Inflammatory macrophage treated with lipopolysaccharide for 4 hours (primary cell): ENCODE measurements around the gene CDK15.
"Not testable (repeated sequence)": the region's sequence is repeated elsewhere in the genome, so short reads cannot be mapped to it uniquely, and the experiment has no call there.

Experiments
- DNase-seq: peaks from one replicate; pipeline ENCODE4 v3.0.0-alpha.2; 2020

The CDK15 gene

GRCh38 chr2:201833781-201834180, 27.4 kb downstream of the CDK15 start:
- DNase-seq: no peak

GRCh38 chr2:201835066-201835465, 28.7 kb downstream of the CDK15 start:
- DNase-seq: no peak

GRCh38 chr2:201837391-201837790, 31.1 kb downstream of the CDK15 start:
- DNase-seq: no peak

- no peak for DNase-seq
Measured at GRCh38 chr2:201837824-201838431, 31.6 kb downstream of the CDK15 start.

GRCh38 chr2:201839727-201840126, 33.4 kb downstream of the CDK15 start:
- no peak for DNase-seq

GRCh38 chr2:201840726-201841125, 34.4 kb downstream of the CDK15 start:
- no peak for DNase-seq

- no peak for DNase-seq
Measured at GRCh38 chr2:201842131-201842860, 36.0 kb downstream of the CDK15 start.

GRCh38 chr2:201844922-201845321, 38.6 kb downstream of the CDK15 start:
- DNase-seq: not testable (repeated sequence)

GRCh38 chr2:201847481-201847880, 41.1 kb downstream of the CDK15 start:
- DNase-seq: no peak

- no peak for DNase-seq
Measured at GRCh38 chr2:201852462-201852861, 46.1 kb downstream of the CDK15 start.

- no peak for DNase-seq
Measured at GRCh38 chr2:201852878-201853415, 46.6 kb downstream of the CDK15 start.

GRCh38 chr2:201854221-201854801, 48.0 kb downstream of the CDK15 start:
- DNase-seq: no peak

GRCh38 chr2:201854841-201855240, 48.5 kb downstream of the CDK15 start:
- no peak for DNase-seq

GRCh38 chr2:201855356-201855755, 49.0 kb downstream of the CDK15 start:
- no peak for DNase-seq

- no peak for DNase-seq
Measured at GRCh38 chr2:201857326-201857725, 51.0 kb downstream of the CDK15 start.

GRCh38 chr2:201858281-201859184, 52.2 kb downstream of the CDK15 start:
- no peak for DNase-seq

GRCh38 chr2:201859949-201860348, 53.6 kb downstream of the CDK15 start:
- DNase-seq: no peak

- DNase-seq: peak; percentile 48
Measured at GRCh38 chr2:201860636-201861066, 54.3 kb downstream of the CDK15 start.

- no peak for DNase-seq
Measured at GRCh38 chr2:201862843-201863242, 56.5 kb downstream of the CDK15 start.

GRCh38 chr2:201866643-201867473, 60.5 kb downstream of the CDK15 start:
- no peak for DNase-seq

GRCh38 chr2:201871471-201871870, 65.1 kb downstream of the CDK15 start:
- no peak for DNase-seq

- no peak for DNase-seq
Measured at GRCh38 chr2:201872591-201872990, 66.3 kb downstream of the CDK15 start.
